Mesenteric fat pad (tissue), 1 donor: ENCODE results near the gene DHX57. TPM values are rescaled to one million over a fixed set of nuclear protein-coding genes. Genes with fewer than 3 reads are reported as not detected.
"Not testable (repeated sequence)": the region's sequence is repeated elsewhere in the genome, so short reads cannot be mapped to it uniquely, and the experiment has no call there.

ENCODE experiments used
- DNase-seq: peaks from one replicate; pipeline ENCODE4 v3.0.0-alpha.2; 2020; ENCODE audit warnings: low spot score
- total RNA-seq: library from RNA; stranded (reverse); fragmentation: NEBNext Ultra II Directional; extraction: Animal tissue kit (Norgen Biotek cat#: 25700); gene quantifications from one replicate; pipeline ENCODE4 v1.2.1, GENCODE V29; 2021
- donor health status: DM: yes; HTN: yes; CAD: no.

Gene DHX57
- total RNA-seq, 1 donor from 2014 or later: 12.0 TPM

DNA sequence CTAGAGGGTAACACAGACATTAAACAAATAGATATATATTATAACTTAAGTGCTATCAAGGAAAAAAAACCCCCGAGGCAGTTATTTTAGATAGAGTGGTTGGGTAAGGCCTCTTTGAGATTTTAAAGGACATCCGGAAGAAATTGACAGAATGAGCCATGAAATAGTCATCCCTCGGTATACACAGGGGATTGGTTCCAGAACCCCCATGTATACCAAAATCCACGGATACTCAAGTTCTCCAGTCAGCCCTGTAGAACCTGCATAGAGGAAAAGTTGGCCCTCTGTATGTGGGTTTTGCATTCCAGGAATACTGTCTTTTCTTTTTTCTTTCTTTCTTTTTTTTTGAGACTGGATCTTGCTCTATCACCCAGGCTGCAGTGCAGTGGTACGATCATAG, 2.0 kb downstream of the DHX57 start:
- no peak for DNase-seq

DNA sequence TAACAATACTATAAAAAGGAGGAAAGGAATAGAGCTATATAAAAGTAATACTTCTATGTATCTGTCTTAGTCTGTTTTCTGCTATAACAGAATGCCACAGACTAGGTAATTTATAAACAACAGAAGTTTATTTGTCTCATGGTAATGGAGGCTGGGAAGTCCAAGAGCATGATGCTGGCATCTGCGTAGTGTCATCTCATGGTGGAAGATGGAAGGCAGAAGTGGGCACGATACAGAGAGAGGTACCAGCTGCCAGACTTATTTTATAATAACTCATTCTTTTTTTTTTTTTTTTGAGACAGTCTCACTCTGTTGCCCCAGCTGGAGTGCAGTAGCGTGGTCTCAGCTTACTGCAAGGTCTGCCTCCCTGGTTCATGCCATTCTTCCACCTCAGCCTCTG, 4.3 kb downstream of the DHX57 start:
- DNase-seq: no peak

DNA sequence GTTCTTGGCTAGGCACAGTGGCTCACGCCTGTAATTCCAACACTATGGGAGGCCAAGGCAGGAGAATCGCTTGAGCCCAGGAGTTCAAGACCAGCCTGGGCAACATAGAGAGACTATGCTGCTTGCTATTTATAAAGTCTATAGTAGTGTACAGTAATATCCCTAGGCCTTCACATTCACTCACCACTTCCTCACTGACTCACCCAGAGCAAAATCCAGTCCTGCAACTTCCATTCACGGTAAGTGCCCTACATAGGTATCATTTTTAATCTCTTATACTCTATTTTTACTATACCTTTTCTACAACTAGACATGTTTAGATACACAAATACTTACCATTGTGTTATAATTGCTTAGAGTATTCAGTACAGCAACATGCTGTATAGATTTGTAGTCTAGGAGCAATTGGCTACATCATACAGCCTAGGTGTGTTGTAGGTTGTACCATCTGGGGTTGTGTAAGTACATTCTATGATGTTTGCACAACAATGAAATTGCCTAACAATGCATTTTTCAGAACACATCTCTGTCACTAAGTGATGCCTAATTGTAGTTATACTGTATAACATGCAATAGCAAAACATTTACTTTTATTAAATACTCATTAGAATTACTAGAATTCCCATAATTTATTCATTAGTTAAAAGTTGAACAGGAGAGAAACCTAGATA, 8.8 kb downstream of the DHX57 start:
- DNase-seq: no peak

DNA sequence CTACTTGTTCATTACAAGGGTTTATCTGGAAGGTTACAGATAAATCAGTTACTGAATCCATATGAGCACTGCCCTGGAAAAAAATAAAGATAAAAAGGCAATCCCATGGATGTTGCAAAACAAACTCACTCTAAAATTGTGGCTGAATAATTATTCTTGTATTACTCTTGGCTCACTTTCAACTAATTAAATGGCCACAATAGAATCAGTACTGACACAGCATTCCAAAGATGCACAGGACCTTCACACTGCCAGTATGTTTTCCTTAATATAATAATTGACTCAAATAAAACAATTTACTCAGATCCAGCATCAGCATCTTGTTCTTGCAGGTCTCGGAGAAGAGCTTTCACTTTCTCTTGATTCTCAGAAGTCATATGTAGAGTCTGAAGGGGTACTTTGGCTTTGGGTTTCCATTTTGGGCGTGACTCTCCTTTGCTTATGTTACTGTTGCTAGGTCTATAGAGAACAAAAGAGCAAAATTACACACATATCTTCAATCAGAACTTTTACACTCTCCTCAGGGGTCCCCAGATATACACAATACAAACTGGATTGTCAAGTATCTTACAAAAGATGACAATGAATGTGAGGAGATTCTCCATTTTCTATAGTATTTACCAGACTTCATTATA, 12.6 kb downstream of the DHX57 start:
- DNase-seq: no peak

DNA sequence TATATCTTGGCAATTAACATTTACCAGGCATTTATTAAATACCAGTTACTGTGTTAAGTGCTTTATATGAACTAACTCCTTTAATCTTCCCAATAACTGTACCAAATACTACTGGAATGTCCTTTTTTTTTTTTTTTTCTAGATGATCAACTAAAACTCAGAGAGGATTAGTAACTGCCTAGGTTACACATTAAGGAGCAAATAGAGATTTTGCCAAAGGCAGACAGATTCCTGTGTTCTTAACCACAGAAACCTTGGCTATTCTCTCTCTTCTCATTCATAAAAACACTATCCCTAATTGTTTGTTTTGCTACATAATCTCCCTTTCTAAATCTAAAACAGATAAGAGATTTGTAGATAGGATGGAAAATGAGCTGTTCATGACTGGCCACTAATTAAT, 13.3 kb downstream of the DHX57 start:
- no peak for DNase-seq

DNA sequence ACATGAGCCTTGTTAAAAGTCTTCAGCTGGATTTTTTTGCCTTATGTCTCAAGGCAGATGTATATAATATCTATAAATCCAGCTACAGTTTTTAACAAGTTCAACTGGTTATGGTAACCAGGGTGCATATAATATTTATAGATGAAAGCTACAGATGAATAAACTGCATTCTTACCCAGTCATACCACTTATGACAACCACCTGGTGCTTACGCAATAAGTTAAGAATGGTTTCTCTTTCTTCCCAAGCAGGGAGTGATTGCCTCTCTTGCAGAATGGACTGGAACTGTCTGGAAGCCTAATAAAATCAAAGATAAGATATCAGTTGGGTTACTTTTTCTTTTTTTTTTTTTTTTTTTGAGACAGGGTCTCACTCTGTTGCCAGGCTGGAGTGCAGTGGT, 19.6 kb downstream of the DHX57 start:
- DNase-seq: no peak

DNA sequence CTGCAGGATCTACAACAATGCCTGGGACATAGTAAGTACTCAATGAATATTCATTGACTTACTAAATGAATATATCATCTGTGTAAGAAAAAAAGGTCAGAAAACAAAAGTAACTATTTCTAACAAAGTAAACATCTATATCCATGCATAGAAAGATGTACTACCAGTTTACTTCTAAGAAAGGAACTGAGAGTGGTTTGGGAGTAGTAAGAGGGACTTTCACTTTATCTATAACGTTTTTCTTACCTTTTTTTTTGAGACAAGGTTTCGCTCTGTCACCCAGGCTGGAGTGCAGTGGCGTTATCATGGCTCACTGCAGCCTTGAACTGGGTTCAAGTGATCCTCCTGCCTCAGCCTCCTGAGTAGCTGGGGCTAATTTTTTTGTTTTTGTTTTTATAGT, 25.7 kb downstream of the DHX57 start:
- no peak for DNase-seq

DNA sequence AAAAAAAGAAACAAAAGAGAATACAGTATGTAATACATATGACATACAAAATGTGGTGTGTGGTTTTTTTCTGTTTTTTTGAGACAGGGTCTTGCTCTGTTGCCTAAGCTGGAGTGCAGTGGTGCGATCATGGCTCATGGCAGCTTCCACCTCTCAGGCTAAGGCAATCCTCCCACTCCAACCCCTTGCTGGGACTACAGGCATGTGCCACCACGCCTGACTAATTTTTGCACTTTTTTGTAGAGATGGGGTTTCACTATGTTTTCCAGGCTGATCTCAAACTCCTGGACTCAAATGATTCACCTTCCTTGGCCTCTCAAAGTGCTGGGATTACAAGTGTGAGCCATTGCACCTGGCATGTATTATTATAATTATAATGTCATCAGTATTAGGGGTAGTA, 38.9 kb downstream of the DHX57 start:
- DNase-seq: no peak

DNA sequence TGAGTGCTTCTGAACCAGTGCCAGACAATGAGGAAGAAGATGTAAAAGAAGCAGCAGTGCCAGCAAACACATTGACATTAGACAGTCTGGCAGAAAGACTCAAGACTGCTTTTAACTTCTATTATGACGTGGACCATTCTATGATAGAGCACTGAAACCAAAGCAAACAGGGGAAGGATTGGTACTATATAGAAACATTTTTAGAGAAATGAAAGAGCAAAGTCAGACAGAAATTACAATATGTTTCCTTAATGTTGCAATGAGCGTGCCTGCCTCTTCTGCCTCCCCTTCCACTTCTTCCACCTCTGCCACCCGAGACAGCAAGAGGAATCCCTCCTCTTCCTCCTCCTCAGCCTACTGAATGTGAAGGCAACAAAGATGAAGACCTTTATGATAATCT, 39.7 kb downstream of the DHX57 start:
- DNase-seq: no peak

DNA sequence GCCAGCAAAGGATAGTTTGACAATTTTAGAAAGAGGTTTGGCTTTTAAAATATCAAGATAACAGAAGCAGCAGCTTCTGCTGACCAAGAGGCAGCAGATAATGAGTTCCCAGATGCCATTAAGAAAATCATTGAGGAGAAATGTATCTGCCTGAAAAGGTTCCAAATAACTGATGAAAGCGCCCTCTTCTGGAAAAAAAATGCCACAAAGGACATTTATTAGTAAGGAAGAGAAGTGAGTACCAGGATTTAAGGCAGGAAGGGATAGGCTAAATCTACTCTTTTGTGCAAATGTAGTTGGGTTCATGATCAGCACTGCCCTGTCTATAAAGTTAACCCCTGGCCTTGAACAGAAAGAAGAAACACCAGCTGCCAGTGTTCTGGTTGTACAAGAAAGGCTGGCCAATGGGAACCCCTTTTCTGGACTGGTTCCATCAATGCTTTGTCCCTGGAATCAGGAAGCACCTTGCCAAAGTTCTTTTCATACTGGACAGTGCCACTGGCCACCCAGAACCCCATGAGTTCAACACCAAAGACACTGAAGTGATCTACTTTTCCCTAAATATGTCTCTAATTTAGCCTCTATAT, 40.6 kb downstream of the DHX57 start:
- DNase-seq: no peak

DNA sequence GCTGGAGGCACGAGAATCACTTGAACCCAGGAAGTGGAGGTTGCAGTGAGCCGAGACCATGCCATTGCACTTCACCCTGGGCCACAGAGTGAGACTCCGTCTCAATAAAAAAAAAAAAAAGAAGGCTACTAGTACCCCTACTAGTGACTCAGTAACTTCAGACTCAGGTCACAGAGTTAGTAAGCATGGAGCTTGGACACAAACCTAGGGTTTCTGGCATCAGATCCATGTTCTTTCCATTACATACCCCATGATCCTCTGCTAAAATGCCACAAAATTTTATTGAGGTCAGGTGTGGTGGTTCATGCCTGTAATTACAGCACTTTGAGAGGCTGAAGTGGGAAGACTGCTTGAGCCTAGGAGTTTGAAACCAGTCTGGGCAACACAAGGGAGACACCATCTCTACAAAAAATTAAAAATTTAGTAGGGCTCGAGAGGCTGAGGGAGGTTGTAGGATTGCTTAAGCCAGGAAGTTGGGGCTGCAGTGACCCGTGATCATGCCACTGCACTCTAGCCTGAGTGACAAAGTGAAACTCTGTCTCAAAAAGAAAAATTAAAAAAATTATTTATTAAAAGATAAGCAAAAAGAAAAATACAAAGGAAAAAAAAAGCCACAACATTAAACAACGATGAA, 45.1 kb downstream of the DHX57 start:
- DNase-seq: no peak

DNA sequence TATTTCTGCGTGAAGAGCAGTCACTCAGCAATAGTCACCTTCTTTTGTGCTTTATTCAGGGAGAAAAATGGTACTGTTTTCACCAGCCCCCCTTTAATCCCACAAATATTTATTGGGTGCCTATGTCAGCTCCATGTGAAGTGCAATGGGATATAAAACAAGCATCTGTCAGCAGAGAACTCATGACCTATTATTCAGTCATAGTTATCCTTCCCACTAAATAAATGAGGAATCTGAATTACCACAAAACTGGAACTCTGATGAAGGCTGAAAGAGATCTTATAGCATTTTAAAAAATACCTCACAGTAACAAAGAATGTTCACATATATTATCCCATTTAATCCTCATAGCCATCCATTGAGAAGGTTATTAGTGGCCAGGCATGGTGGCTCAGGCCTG, 45.8 kb downstream of the DHX57 start:
- no peak for DNase-seq

DNA sequence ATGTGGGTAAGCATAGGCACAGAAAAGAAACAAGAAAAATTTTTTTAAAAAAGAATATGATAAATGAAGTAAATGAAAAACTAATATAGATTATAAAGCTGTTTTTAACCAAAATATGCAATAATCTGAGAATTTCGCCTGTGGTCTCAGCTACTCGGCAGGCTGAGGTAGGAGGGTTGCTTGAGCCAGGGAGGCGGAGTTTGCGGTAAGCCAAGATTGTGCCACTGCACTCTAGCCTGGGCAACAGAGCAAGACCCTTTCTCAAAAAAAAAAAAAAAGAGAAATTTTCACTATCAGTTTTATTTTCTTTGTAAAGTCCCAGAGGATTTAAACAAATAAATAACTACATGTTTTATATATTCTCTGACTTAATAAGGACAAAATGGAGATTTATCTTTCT, 47.3 kb downstream of the DHX57 start:
- no peak for DNase-seq

DNA sequence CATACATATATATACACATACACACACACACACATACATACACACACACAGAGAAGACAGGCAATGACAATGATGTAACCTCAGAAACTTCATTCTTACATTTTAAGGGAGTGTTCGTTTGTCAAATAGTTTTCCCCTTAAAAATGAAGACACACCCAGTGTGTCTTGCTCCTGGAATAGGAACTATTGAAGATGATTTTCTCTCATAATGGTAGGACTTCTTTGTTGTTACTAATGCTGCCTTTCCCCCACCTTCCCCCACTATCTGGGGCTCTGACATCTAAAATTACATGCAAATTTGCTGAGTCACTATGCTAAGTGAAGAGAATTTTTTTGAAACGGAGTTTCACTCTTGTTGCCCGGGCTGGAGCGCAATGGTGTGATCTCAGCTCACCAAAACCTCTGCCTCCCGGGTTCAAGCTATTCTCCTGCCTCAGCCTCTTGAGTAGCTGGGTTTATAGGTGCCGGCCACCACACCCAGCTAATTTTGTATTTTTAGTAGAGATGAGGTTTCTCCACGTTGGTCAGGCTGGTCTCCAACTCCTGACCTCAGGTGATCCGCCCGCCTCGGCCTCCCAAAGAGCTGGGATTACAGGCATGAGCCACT, 48.1 kb downstream of the DHX57 start:
- DNase-seq: not testable (repeated sequence)

DNA sequence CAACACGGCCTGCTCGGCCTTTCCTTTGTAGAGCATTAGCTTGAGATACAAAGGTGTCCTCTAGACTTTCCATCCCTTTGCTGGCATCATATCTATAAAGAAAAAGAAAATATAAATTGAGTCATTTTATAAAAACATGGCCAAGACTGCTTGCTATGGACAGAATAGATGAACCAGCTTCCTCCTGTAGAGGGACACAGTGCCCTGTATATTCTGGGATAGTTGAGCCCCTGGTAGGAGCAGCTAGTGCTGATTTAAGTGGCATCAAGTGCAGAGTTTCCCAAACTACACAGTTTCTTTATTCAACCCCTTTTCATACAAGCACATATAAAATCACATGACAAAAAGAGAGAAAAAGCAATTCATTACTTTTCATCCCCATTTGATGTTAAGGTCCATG, 49.8 kb downstream of the DHX57 start:
- DNase-seq: no peak

DNA sequence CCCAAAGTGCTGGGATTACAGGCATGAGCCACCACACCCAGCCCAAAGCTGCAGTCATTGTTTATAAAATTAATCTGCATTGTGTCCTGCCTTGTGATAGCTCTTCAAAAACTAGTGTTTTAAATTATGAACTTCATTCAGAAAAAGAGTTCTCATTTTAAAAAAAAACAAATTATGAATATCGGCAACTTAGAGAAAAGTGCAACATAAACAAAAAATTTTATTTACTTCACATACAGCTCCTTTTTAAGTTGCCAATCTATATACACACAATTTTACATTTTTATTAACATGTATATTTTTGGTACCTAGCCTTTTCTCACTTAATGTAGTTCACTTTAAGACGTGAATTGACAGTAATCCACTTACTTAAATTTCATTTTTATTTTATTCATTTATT, 50.8 kb downstream of the DHX57 start:
- DNase-seq: no peak

DNA sequence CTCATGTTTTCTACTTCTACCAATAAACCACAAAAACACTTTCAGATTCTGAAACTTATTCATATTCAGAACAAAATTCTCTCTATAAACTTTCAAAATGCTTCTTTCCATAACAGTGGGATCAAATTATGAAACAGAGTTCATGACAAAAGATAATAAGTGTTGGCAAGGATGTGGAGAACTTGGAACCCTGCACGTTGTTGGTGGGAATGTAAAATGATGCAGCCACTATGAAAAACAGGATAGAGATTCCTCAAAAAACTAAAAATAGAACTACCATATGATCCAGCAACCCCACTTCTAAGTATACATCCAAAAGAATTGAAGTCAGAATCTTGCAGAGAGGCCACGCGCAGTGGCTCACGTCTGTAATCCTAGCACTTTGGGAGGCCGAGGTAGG, 52.3 kb downstream of the DHX57 start:
- DNase-seq: no peak

DNA sequence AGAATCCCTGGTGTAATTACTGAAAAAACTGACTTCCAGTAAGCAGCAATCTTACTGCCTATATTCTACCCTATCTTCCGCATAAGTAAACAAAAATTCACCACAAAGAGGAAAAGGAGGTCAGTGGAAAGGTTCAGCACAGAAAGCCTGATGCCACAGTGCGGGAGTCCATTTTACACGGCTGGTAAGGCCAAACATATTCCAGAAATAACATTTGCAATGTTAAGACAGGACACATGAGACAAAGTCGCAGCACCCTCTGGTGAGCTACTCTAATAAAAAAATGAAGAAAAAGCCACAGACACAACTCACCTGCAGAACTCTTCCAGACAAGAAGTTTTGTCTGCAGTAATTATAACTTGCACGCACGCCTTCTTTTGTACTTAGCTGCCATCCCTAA, 57.2 kb downstream of the DHX57 start:
- DNase-seq: no peak

DNA sequence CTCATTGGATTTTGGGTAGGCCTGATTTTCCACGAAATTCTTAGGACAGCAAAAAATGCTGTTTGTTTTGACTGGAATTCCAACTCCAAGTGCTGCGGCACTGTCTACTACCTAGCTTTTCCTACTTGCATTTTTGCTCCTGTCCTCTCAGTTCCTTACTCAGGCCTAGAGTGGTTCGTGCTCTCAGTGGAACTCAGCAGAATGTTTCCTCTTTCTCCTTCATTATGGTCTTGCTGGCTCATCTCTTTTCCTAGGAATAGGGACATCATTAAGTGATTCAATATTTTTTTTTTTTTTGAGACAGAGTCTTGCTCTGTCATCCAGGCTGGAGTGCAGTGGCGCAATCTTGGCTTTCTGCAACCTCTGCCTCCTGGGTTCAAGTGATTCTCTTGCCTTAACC, 59.8 kb downstream of the DHX57 start:
- DNase-seq: no peak

DNA sequence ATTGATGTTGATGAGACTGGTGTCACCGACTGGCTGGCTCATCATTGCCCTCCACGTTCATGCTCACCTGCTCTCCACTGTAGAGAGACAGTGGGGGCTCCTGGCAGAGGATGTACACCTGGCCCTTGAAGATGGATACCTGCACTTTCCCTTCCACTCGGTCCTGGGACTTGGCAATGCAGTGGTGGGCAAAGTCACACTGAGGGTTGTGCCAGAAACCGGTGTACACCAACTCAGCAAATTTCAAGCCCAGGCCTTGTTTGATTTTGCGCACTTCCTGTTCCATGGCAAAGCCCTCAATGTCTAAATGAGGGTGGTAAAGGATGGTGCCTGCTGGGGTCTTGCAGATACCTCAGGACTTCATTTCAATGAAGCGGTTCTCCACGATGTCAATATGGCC, 65.2 kb downstream of the DHX57 start:
- DNase-seq: no peak

DNA sequence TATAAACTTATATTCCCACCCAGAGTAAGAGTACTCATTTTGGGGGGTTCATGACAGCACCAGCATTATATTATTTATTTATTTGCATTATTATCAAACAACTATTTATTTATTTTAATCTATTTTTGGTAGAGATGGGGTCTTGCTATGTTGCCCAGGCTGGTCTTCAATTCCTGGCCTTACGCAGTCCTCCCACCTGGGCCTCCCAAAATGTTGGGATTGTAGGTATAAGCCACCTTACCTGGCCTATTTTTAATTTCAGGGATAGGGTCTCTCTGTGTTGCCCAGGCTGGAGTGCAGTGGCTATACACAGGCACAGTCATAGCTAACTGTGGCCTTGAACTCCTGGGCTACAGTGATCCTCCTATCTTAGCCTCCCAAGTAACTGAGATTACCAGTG, 67.1 kb downstream of the DHX57 start:
- no peak for DNase-seq

DNA sequence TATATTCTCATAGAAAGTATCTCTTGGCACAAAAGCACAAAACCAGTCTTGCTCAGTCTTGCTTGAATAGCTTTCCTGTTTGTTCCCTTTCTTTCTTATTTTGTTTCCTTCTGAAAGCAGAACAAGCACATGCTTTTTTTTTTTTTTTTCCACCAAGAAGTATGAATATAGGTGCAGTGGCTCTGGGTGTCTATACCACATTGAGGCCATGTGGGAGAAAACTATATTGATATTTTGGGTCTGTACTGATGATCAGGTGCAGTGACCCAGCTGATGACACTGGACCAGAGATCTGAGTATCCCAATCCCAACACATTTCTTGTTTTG, 69.0 kb downstream of the DHX57 start:
- DNase-seq: no peak
